Liver (tissue), 9 donors: Measurements from ENCODE around the gene KIF23. TPM values are rescaled to one million over a fixed set of nuclear protein-coding genes. Genes with fewer than 3 reads are reported as not detected.
A peak's percentile ranks its signal among the peaks of the same experiment; 100 is the strongest.

Experiments
- DNase-seq: peaks from one replicate; pipeline ENCODE4 v3.0.0-alpha.2; 2017; ENCODE audit warnings: low spot score
- H3K27ac ChIP-seq, 2 donors: one replicate each; pipeline ENCODE4 v1.7.0; 2013; ENCODE audit warnings: inconsistent platforms in 2 of 2, low read length in 2 of 2, control low read depth in 1 of 2, low read depth in 1 of 2, mild to moderate bottlenecking in 1 of 2
- H3K27me3 ChIP-seq, 4 donors: one replicate each; pipeline versions ENCODE4 v1.6.1 to v1.7.0; 2013; ENCODE audit warnings: low read length in 3 of 4, inconsistent platforms in 1 of 4, mild to moderate bottlenecking in 1 of 4, moderate library complexity in 1 of 4; ENCODE audit not compliant: control insufficient read depth in 4 of 4, insufficient read depth in 4 of 4
- H3K36me3 ChIP-seq, 4 donors: one replicate each; pipeline versions ENCODE4 v1.6.1 to v1.7.0; 2013; ENCODE audit warnings: low read length in 3 of 4, mild to moderate bottlenecking in 3 of 4, low read depth in 1 of 4, moderate library complexity in 1 of 4; ENCODE audit not compliant: control insufficient read depth in 4 of 4, insufficient read depth in 3 of 4
- H3K4me1 ChIP-seq, 4 donors: one replicate each; pipeline versions ENCODE4 v1.6.1 to v1.7.0; 2013; ENCODE audit warnings: low read length in 3 of 4, mild to moderate bottlenecking in 3 of 4, moderate library complexity in 1 of 4; ENCODE audit not compliant: control insufficient read depth in 4 of 4, insufficient read depth in 4 of 4
- H3K4me3 ChIP-seq, 3 donors: one replicate each; pipeline versions ENCODE4 v1.6.1 to v1.7.0; 2013; ENCODE audit warnings: low read length in 3 of 3, control low read depth in 1 of 3, low read depth in 1 of 3, mild to moderate bottlenecking in 1 of 3
- H3K9ac ChIP-seq, 2 donors: one replicate each; pipeline ENCODE4 v1.7.0; 2013; ENCODE audit warnings: low read length in 2 of 2, mild to moderate bottlenecking in 2 of 2, moderate library complexity in 2 of 2, control low read depth in 1 of 2, low read depth in 1 of 2
- H3K9me3 ChIP-seq, 4 donors: one replicate each; pipeline versions ENCODE4 v1.6.1 to v1.7.0; 2013; ENCODE audit warnings: low read length in 3 of 4; ENCODE audit not compliant: control insufficient read depth in 4 of 4
- ATF3 ChIP-seq: IDR thresholded peaks from 2 replicates; pipeline ENCODE4 v1.6.1; 2016; ENCODE audit warnings: antibody characterized with exemption
- CTCF ChIP-seq: fragments of 150-350 bp; IDR thresholded peaks from 2 replicates; pipeline ENCODE4 v1.5.1; 2017; ENCODE audit warnings: improper control_type of control experiment, low read depth, low read length; ENCODE audit not compliant: missing input control
- EGR1 ChIP-seq, 2 donors: IDR thresholded peaks; 2 replicates each; pipeline ENCODE4 v1.6.1; 2016 to 2018; ENCODE audit warnings: antibody characterized with exemption in 2 of 2, low read depth in 2 of 2
- FOXA1 ChIP-seq: IDR thresholded peaks from 2 replicates; pipeline ENCODE4 v1.6.1; 2016; ENCODE audit warnings: antibody characterized with exemption
- FOXA2 ChIP-seq: IDR thresholded peaks from 2 replicates; pipeline ENCODE4 v1.6.1; 2016; ENCODE audit warnings: antibody characterized with exemption
- GABPA ChIP-seq, 2 donors: IDR thresholded peaks in 1 of 2; conservative IDR thresholded peaks in 1 of 2; 2 replicates each; pipeline ENCODE4 v1.6.1; 2016; ENCODE audit warnings: antibody characterized with exemption in 2 of 2, mild to moderate bottlenecking in 1 of 2, moderate library complexity in 1 of 2
- HNF4A ChIP-seq, 2 donors: conservative IDR thresholded peaks; 2 replicates each; pipeline ENCODE4 v1.6.1; 2016; ENCODE audit warnings: antibody characterized with exemption in 2 of 2, mild to moderate bottlenecking in 2 of 2
- HNF4G ChIP-seq: IDR thresholded peaks from 2 replicates; pipeline ENCODE4 v1.6.1; 2016; ENCODE audit warnings: antibody characterized with exemption
- JUND ChIP-seq, 2 donors: IDR thresholded peaks; 2 replicates each; pipeline ENCODE4 v1.6.1; 2016; ENCODE audit warnings: antibody characterized with exemption in 2 of 2
- MAX ChIP-seq: IDR thresholded peaks from 2 replicates; pipeline ENCODE4 v1.6.1; 2016; ENCODE audit warnings: antibody characterized with exemption
- RAD21 ChIP-seq, 2 donors: IDR thresholded peaks; 2 replicates each; pipeline ENCODE4 v1.6.1; 2016; ENCODE audit warnings: antibody characterized with exemption in 2 of 2, mild to moderate bottlenecking in 2 of 2
- REST ChIP-seq: IDR thresholded peaks from 2 replicates; pipeline ENCODE4 v1.6.1; 2016; ENCODE audit warnings: antibody characterized with exemption, mild to moderate bottlenecking
- RXRA ChIP-seq, 2 donors: IDR thresholded peaks; 2 replicates each; pipeline ENCODE4 v1.6.1; 2017 to 2018; ENCODE audit warnings: antibody characterized with exemption in 2 of 2, mild to moderate bottlenecking in 1 of 2
- SP1 ChIP-seq: IDR thresholded peaks from 2 replicates; pipeline ENCODE4 v1.6.1; 2018; ENCODE audit warnings: antibody characterized with exemption, mild to moderate bottlenecking
- TAF1 ChIP-seq: conservative IDR thresholded peaks from 2 replicates; pipeline ENCODE4 v1.6.1; 2016; ENCODE audit warnings: antibody characterized with exemption, mild to moderate bottlenecking
- YY1 ChIP-seq: IDR thresholded peaks from 2 replicates; pipeline ENCODE4 v1.6.1; 2016; ENCODE audit warnings: antibody characterized with exemption, mild to moderate bottlenecking
- WGBS: extraction: QIAGEN DNeasy Blood & Tissue Kit; methylation state at CpG from one replicate; pipeline ENCODE4 v1.1.7; 2013; 5-methylcytosine and 5-hydroxymethylcytosine counted together
- polyA plus RNA-seq, 2 donors: library from polyadenylated mRNA; stranded (reverse) in 1 of 2; unstranded in 1 of 2; fragments of 200-250 nt in 1 of 2; fragments of >200 nt in 1 of 2; fragmentation: Nextera tagmentation in 1 of 2; extraction: Ambion mirVana in 1 of 2; gene quantifications; one replicate each; pipeline versions ENCODE4 v1.2.1 to v1.2.3, GENCODE V29; 2013 to 2015
- total RNA-seq, 2 donors: library from RNA; depleted of rRNA; stranded (reverse); fragments of >200 nt; gene quantifications; one replicate each; pipeline ENCODE4 v1.2.3, GENCODE V29; 2014
- donor health status: healthy.
- donor health status: healthy.
- donor health status: healthy.
- donor health status: healthy.
- donor health status: healthy.

The KIF23 gene
- total and polyA plus RNA-seq, 4 donors, result 0.25 to 32.8 (median 1.1) TPM

GRCh38 chr15:69395460-69395859 lies 18.7 kb upstream of the KIF23 start:
- H3K36me3 ChIP-seq, result no peaks in the 10 kb centered on the region
- TF ChIP-seq JUND (IDR thresholded peaks at IDR 0.05) (no peak), RAD21 (IDR thresholded peaks at IDR 0.05) (no peak), FOXA2 (no peak), YY1 (no peak), RXRA (IDR thresholded peaks at IDR 0.05) (peak; percentile 51 to 56), SP1 (no peak), FOXA1 (no peak)
- no peak overlapping the region for H3K27ac ChIP-seq
- no peak for DNase-seq
- H3K4me1 ChIP-seq, result peaks cover 0 to 5% (median 2%) of the 10 kb centered on the region in 4 donors
- 66% methylated on average over 10 of the region's 10 CpGs for WGBS
- H3K9me3 ChIP-seq, result no peaks in the 10 kb centered on the region
- H3K27me3 ChIP-seq, result no peaks in the 10 kb centered on the region
- no peak overlapping the region for H3K9ac ChIP-seq
- H3K4me3 ChIP-seq, result no peak overlapping the region

GRCh38 chr15:69395991-69396390 lies 18.2 kb upstream of the KIF23 start:
- Histone ChIP-seq H3K4me1 (peaks cover 0 to 5% (median 2%) of the 10 kb centered on the region in 4 donors), H3K27me3 (no peaks in the 10 kb centered on the region), H3K9me3 (no peaks in the 10 kb centered on the region), H3K4me3 (no peak overlapping the region), H3K36me3 (no peaks in the 10 kb centered on the region), H3K9ac (no peak overlapping the region), H3K27ac (no peak overlapping the region)
- TF ChIP-seq CTCF (no peak), FOXA1 (no peak), HNF4A (conservative IDR thresholded peaks at IDR 0.05) (no peak), REST (no peak), EGR1 (IDR thresholded peaks at IDR 0.05; ENCODE audit: low read depth in 2 of 2) (no peak), MAX (no peak), JUND (IDR thresholded peaks at IDR 0.05) (no peak), TAF1 (no peak), ATF3 (no peak)
- DNase-seq, result no peak
- WGBS, result 89% methylated on average over 5 of the region's 5 CpGs

- Histone ChIP-seq H3K9me3 (no peaks in the 10 kb centered on the region), H3K36me3 (no peaks in the 10 kb centered on the region), H3K27me3 (no peaks in the 10 kb centered on the region), H3K27ac (no peak overlapping the region), H3K4me3 (no peak overlapping the region), H3K4me1 (peaks cover 0 to 5% (median 2%) of the 10 kb centered on the region in 4 donors), H3K9ac (no peak overlapping the region)
- 77% methylated on average over 7 of the region's 7 CpGs for WGBS
- DNase-seq, result no peak
- TF ChIP-seq HNF4A (conservative IDR thresholded peaks at IDR 0.05), result no peak
- no peak for TF ChIP-seq FOXA2
- TF ChIP-seq CTCF, result no peak
- TF ChIP-seq TAF1, result no peak
- TF ChIP-seq SP1, result no peak
- no peak for TF ChIP-seq GABPA (IDR thresholded peaks at IDR 0.05 in 1 of 2, conservative IDR thresholded peaks at IDR 0.05 in 1 of 2)
- TF ChIP-seq FOXA1, result no peak
- TF ChIP-seq RAD21 (IDR thresholded peaks at IDR 0.05), result no peak
- TF ChIP-seq HNF4G, result no peak
- TF ChIP-seq RXRA (IDR thresholded peaks at IDR 0.05), result no peak
- TF ChIP-seq EGR1 (IDR thresholded peaks at IDR 0.05; ENCODE audit: low read depth in 2 of 2), result no peak
- TF ChIP-seq JUND (IDR thresholded peaks at IDR 0.05), result no peak
Observed at GRCh38 chr15:69398491-69398891, 15.7 kb upstream of the KIF23 start.
